Muscle layer of duodenum (tissue), 2 donors: ENCODE data around the gene TIE1.

Experiments
- H3K27ac ChIP-seq: one replicate; pipeline ENCODE4 v1.7.0; 2013; ENCODE audit warnings: mild to moderate bottlenecking, low read length
- H3K27me3 ChIP-seq: one replicate; pipeline ENCODE4 v1.7.0; 2013; ENCODE audit warnings: low read depth, mild to moderate bottlenecking, control low read depth, low read length
- H3K36me3 ChIP-seq, 2 donors: one replicate each; pipeline ENCODE4 v1.7.0; 2013; ENCODE audit warnings: low read length in 2 of 2, control low read depth in 1 of 2, mild to moderate bottlenecking in 1 of 2; ENCODE audit not compliant: insufficient read depth in 2 of 2, control insufficient read depth in 1 of 2
- H3K4me1 ChIP-seq, 2 donors: one replicate each; pipeline ENCODE4 v1.7.0; 2013; ENCODE audit warnings: low read length in 2 of 2, mild to moderate bottlenecking in 2 of 2, control low read depth in 1 of 2, moderate library complexity in 1 of 2; ENCODE audit not compliant: insufficient read depth in 2 of 2, control insufficient read depth in 1 of 2
- H3K4me3 ChIP-seq, 2 donors: one replicate each; pipeline ENCODE4 v1.7.0; 2013; ENCODE audit warnings: low read length in 2 of 2, low read depth in 1 of 2, mild to moderate bottlenecking in 1 of 2
- H3K9me3 ChIP-seq, 2 donors: one replicate each; pipeline ENCODE4 v1.7.0; 2013; ENCODE audit warnings: low read length in 2 of 2, control low read depth in 1 of 2, mild to moderate bottlenecking in 1 of 2; ENCODE audit not compliant: control insufficient read depth in 1 of 2
- donor health status: healthy.

TIE1 gene

DNA sequence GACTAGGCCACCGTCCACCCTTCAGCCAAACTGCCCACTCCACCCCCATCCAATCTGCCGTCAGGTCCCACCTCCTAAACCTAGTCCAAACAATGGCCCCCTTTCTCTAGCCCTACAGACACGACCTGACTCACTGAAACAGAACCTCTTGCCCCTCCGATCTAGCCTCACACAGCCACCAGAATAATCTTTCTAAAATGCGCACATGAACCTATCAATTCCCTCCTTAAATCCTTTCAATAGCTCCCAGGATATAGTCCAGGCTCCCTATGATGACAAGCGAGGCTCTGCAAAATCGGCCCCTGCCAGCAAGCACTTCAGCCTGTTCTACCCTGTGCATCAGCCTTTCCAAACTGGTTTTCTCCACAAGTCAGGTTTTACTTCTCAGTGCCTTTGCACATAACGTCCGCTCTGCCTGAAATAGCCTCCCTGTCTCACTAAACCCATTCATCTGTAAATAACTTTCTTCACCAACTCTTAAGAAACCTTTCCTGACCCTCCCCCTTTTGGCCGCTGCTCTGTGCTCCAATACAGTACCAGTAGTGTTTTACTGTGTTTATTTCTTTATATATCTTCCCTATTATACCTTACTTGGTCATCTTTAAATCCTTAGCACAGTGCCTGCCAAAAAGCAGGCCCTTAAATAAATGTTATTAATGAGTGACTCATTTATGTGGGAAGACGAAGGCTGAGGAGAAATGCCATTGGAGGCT lies 49.0 kb downstream of the TIE1 start:
- Histone ChIP-seq H3K36me3 (no peaks in the 10 kb centered on the region), H3K9me3 (no peaks in the 10 kb centered on the region), H3K4me3 (peak overlapping the region; percentile 17 to 75), H3K4me1 (peaks cover 6% of the 10 kb centered on the region in 2 donors), H3K27ac (peak overlapping the region; percentile 68), H3K27me3 (no peaks in the 10 kb centered on the region)

DNA sequence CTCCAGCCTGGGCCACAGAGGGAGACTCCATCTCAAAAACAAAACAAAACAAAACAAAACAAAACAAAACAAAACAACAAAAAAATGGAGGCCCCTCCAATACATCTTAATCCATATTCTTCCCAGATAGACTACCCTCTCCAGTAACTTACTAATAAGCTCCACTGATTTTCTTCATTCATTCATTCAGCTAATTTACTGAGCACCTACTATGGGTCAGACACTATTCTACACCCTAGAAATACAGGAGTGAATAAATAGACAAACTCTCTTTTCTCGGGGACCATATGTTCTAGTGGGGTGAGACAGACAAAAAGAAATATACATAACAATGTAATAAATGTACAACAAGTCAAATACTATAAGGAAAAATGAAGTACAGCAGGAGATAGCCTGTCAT lies 50.2 kb downstream of the TIE1 start:
- Histone ChIP-seq H3K9me3 (no peaks in the 10 kb centered on the region), H3K27me3 (no peaks in the 10 kb centered on the region), H3K27ac (no peak overlapping the region), H3K36me3 (no peaks in the 10 kb centered on the region), H3K4me1 (peaks cover 6% of the 10 kb centered on the region in 2 donors), H3K4me3 (no peak overlapping the region)

DNA sequence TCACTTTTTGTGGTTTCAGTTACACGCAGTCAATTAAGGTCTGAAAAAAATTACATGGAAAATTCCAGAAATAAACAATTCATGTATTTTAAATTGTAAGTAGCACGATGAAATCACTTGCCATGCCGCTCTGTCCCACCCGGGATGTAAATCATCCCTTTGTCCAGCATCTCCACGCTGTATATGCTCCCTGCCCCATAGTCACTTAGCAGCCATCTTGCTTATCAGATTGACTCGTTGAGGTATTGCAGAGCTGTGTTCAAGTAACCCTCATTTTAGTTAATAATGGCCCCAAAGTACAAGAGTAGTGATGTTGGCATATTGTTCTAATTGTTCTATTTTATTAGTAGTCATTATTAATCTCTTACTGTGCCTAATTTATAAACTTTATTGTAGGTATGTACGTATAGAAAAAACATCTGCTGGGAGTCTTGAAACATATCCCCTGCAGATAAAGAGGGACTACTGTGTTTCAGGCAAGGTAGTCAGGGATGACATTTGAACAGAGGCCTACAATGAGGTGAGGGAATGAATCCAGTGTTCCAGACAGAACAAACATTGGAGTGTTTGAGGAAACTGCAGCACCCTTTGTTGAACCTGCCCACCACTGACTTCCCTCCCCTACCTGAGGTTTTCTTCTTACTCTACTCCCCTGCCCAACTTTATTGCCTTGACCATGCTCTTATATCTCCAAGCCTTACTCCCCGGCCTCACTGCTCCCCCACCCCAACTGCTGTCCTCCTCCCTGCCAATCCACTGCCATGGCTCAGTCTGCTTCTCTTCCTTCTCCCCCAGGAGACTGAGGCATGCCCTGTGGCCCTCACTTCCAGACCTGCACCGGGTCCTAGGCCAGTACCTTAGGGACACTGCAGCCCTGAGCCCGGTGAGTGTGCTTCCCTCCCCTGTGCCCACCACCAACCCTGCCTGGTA lies 50.9 kb downstream of the TIE1 start:
- peaks cover 6% of the 10 kb centered on the region in 2 donors for H3K4me1 ChIP-seq
- no peaks in the 10 kb centered on the region for H3K27me3 ChIP-seq
- no peaks in the 10 kb centered on the region for H3K9me3 ChIP-seq
- H3K36me3 ChIP-seq, result no peaks in the 10 kb centered on the region
- H3K4me3 ChIP-seq, result no peak overlapping the region
- no peak overlapping the region for H3K27ac ChIP-seq

DNA sequence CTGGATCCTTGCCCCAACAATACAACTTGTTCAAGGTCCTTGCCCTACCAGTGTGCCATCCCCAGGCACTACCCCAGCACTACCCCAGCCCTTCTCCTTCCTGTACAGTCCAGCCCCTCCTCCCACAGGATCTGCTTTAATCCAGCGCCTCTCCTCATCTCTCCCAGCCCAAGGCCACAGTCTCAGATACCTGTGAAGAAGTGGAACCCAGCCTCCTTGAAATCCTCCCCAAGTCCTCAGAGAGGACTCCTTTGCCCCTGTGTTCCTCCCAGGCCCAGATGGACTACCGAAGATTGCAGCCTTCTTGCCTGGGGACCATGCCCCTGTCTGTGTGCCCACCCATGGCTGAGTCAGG lies 51.5 kb downstream of the TIE1 start:
- no peak overlapping the region for H3K4me3 ChIP-seq
- H3K36me3 ChIP-seq, result no peaks in the 10 kb centered on the region
- no peak overlapping the region for H3K27ac ChIP-seq
- H3K9me3 ChIP-seq, result no peaks in the 10 kb centered on the region
- H3K27me3 ChIP-seq, result no peaks in the 10 kb centered on the region
- peaks cover 6% of the 10 kb centered on the region in 2 donors for H3K4me1 ChIP-seq

DNA sequence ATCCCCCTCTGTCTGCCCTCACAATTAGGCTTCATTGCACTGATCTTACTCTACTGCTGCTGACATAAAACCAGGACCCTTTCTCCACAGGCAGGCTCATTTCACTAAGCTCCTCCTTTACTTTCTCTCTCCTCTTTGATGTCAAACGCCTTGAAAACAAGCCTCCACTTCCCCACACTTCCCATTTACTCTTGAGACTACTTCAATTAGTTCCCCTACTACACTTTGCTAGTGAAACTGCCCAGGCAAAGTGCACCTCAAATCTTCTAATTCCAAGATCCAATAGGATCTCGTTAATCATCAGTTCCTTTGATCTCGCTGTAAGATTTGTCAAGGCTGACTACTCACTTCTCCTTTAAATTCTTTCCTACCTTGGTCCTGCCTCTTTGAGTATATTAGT lies 52.1 kb downstream of the TIE1 start:
- Histone ChIP-seq H3K4me3 (no peak overlapping the region), H3K4me1 (peaks cover 6 to 8% of the 10 kb centered on the region in 2 donors)

DNA sequence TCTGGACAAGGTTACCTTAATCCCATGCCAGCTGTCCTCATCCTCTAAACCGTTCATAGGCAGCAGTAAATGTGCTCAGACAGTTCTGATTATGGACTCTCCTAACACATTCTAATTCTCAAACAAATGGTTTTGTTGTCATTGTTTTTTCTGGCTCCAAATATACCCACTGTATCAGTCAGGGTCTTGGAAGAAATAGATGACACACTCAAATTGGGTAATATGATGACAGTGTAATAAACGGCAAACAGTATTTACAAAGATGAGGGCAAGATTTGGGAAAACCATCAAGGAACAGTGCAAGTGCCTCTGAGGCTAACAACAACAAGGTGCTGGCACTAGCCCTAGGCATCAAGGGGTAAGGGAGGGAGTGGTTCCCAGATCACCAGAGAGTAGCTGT lies 53.7 kb downstream of the TIE1 start:
- Histone ChIP-seq H3K9me3 (no peaks in the 10 kb centered on the region), H3K4me1 (peaks cover 6 to 15% of the 10 kb centered on the region in 2 donors), H3K4me3 (no peak overlapping the region), H3K36me3 (no peaks in the 10 kb centered on the region), H3K27me3 (no peaks in the 10 kb centered on the region), H3K27ac (no peak overlapping the region)

More for the DNA sequence above, 52.1 kb downstream of the TIE1 start:
- Histone ChIP-seq H3K36me3 (no peaks in the 10 kb centered on the region), H3K9me3 (no peaks in the 10 kb centered on the region), H3K27me3 (no peaks in the 10 kb centered on the region), H3K27ac (no peak overlapping the region)

DNA sequence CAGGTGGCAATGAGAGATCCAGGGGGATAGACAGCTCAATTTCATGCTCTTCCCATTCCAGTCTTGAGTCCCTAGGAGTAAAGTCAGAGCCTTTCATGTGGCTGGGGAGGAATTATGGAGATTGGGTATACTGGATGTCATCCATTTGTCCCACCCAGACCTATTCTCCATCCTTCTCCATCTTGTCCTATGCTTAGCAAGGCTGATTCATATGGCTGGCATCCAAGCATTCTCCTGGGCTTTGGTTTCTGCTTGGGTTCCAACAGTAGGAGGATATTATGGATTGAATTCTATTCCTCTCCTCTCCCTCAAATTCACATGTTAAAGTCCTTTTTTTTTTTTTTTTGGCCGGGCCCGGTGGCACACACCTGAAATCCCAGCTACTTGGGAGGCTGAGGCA lies 54.2 kb downstream of the TIE1 start:
- Histone ChIP-seq H3K27ac (no peak overlapping the region), H3K27me3 (no peaks in the 10 kb centered on the region), H3K9me3 (no peaks in the 10 kb centered on the region), H3K4me3 (no peak overlapping the region), H3K36me3 (no peaks in the 10 kb centered on the region), H3K4me1 (peaks cover 4 to 11% of the 10 kb centered on the region in 2 donors)

DNA sequence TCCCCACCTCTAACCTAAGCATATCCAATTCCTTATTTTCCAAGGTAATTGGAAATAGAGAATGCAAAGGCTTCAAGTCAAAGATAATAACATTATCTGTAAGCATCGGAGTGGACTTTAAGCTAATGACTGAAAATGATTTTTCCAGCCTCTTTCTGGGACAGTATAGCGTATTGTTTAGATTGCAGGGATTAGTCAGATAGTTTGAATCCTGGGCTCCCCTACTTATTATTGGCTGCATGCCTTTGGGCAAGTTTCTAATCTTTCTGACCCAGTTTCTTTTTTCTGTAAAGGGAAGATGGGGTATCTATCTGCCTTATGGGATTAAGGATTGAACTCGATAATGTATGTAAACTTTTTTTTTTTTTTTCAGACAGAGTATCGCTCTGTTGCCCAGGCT lies 56.5 kb downstream of the TIE1 start:
- H3K4me1 ChIP-seq, result peaks cover 0 to 11% of the 10 kb centered on the region in 2 donors
- H3K27ac ChIP-seq, result no peak overlapping the region

DNA sequence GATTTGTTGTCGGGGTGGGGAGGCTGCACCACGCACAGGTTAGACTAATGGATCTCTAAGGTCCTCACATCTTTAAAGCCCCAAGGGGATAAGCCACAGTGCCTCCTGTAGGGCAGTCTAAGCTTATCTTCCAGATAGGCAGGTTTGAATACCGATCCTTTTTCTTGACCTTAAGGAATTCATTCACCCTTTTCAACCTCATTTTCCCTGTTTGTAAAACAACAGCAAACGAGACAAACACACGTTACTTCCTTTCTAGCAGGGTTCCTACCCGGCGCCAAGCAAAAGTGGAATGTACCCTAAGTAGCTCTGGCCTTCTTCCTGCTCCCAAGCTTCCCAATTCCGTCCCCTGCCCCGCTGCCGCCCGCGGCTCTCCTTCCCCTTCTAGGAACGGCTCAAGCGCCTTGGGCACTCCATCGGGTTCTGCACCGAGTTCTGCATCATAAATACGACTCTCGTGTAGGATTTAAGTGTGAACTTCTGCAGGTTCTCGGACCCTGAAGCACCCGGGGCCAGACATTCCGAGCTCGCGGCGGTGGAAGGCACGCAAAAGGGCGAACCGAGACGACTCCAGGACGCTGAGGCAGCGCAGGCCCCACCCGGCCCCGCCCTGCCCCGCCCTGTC lies 57.5 kb downstream of the TIE1 start:
- Histone ChIP-seq H3K9me3 (no peaks in the 10 kb centered on the region), H3K27me3 (no peaks in the 10 kb centered on the region), H3K4me3 (peak overlapping the region; percentile 80 to 82), H3K36me3 (peaks cover 19 to 22% of the 10 kb centered on the region in 2 donors), H3K4me1 (peaks cover 0 to 11% of the 10 kb centered on the region in 2 donors), H3K27ac (peak overlapping the region; percentile 98)

More for the DNA sequence above, 56.5 kb downstream of the TIE1 start:
- no peaks in the 10 kb centered on the region for H3K27me3 ChIP-seq
- no peak overlapping the region for H3K4me3 ChIP-seq
- H3K9me3 ChIP-seq, result no peaks in the 10 kb centered on the region
- H3K36me3 ChIP-seq, result peaks cover 12 to 18% of the 10 kb centered on the region in 2 donors

DNA sequence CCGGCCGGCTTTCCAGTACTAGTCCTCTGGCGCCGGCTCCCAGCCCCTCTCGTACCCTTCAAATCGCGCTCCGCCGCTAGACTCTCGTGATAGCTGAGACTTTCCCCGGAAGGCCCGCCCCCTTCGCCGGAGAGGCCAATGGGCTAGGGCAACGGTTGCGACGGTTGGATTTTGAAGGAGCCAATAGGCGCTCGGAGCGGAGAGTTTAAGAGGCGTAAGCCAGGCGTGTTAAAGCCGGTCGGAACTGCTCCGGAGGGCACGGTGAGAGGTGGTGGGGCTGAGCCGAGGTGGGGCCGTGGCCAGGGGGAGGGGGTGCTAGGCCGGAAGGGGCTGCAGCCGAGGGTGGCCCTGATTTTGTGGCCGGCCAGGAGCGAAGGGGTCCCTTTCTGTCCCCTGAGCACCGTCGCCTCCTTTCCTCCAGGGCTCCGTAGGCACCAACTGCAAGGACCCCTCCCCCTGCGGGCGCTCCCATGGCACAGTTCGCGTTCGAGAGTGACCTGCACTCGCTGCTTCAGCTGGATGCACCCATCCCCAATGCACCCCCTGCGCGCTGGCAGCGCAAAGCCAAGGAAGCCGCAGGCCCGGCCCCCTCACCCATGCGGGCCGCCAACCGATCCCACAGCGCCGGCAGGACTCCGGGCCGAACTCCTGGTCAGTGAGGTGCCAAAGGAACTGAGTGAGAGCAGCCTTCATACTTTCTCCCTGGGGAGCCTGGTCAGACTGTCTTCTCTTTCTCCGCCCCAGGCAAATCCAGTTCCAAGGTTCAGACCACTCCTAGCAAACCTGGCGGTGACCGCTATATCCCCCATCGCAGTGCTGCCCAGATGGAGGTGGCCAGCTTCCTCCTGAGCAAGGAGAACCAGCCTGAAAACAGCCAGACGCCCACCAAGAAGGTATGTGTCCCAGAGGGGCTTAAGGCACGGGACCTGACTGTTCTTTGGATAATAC lies 58.2 kb downstream of the TIE1 start, which contains the start of gene CDC20:
TSS of gene CDC20 (plus strand) at position 236 of the 948 bp plus-strand sequence. CDS start at position 471, 235 bp downstream.
- peaks cover 27 to 30% of the 10 kb centered on the region in 2 donors for H3K36me3 ChIP-seq
- H3K9me3 ChIP-seq, result no peaks in the 10 kb centered on the region
- peaks cover 0 to 11% of the 10 kb centered on the region in 2 donors for H3K4me1 ChIP-seq

More for the DNA sequence above, 58.2 kb downstream of the TIE1 start, which contains the start of gene CDC20:
- H3K4me3 ChIP-seq, result peak within 1 kb of the TSS; percentile 80 to 82
- H3K27me3 ChIP-seq, result no peaks in the 10 kb centered on the region
- peak within 1 kb of the TSS; percentile 98 for H3K27ac ChIP-seq
